HFF-Myc (cell line): ENCODE data around the gene FOXP1.

Source experiments
- DNase-seq: peaks from one replicate; pipeline ENCODE4 v3.0.0-alpha.2; 2011; ENCODE audit warnings: low read depth; ENCODE audit errors: extremely low read depth
- H3K4me3 ChIP-seq: replicated peaks from 2 replicates; pipeline ENCODE4 v1.5.1; 2011; ENCODE audit warnings: low read depth, mild to moderate bottlenecking, control low read depth, low read length
- TF ChIP-seq, protein P1 (sequence below): IDR thresholded peaks from 2 replicates; pipeline ENCODE4 v1.5.1; 2012; ENCODE audit warnings: mild to moderate bottlenecking, low read depth, low read length, control low read depth; ENCODE audit errors: missing control alignments

Gene FOXP1

DNA sequence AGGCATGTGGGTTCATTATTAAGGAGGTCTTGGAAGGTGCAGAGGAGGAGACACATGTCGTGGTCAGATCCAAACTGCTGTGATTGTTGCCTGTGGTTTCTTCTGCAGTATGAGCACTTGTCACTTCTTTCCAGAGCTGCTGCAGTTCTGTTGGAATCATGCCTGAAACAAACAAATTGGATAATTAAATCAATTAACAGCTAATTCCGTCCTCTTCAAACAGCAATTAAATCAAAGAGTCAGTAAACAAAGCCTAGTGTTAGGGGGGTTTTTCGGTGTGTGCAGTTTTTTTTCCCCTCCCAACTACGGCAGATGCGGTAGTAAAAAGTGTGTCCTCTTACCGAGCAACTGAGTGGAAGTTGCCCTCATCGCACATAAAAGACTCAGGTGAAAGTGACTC is 542.2 kb downstream of the FOXP1 start:
- TF ChIP-seq, protein P1, sequence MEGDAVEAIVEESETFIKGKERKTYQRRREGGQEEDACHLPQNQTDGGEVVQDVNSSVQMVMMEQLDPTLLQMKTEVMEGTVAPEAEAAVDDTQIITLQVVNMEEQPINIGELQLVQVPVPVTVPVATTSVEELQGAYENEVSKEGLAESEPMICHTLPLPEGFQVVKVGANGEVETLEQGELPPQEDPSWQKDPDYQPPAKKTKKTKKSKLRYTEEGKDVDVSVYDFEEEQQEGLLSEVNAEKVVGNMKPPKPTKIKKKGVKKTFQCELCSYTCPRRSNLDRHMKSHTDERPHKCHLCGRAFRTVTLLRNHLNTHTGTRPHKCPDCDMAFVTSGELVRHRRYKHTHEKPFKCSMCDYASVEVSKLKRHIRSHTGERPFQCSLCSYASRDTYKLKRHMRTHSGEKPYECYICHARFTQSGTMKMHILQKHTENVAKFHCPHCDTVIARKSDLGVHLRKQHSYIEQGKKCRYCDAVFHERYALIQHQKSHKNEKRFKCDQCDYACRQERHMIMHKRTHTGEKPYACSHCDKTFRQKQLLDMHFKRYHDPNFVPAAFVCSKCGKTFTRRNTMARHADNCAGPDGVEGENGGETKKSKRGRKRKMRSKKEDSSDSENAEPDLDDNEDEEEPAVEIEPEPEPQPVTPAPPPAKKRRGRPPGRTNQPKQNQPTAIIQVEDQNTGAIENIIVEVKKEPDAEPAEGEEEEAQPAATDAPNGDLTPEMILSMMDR, result no peak
- DNase-seq, result no peak

GRCh38 chr3:71039332-71039731 is 544.2 kb downstream of the FOXP1 start:
- TF ChIP-seq, protein P1, result no peak
- no peak overlapping the region for H3K4me3 ChIP-seq
- no peak for DNase-seq

More for the DNA sequence above, 542.2 kb downstream of the FOXP1 start:
- no peak overlapping the region for H3K4me3 ChIP-seq

DNA sequence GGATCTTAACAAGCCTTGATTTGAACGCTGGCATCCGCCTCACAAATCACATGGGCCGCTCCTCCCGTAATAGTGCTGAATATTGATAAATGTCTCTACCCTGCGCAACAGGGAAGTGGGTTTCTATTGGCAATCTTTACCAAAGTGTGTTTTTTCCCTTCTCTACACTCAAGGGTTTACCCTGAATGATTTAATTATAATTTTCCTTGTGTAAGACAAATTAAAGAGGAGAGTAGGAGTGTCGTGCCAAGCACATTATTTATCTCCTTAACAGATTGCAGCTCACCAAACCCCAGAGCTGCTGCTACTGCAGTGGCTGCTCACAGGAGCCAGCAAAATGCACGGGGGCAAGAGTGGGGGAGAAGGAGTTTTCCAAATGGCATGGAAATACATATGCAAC is 545.8 kb downstream of the FOXP1 start:
- DNase-seq, result no peak
- TF ChIP-seq, protein P1, result no peak
- no peak overlapping the region for H3K4me3 ChIP-seq

- no peak for DNase-seq
- TF ChIP-seq, protein P1, result no peak
- H3K4me3 ChIP-seq, result no peak overlapping the region
These were observed 547.6 kb downstream of the FOXP1 start for GRCh38 chr3:71035886-71036285.

DNA sequence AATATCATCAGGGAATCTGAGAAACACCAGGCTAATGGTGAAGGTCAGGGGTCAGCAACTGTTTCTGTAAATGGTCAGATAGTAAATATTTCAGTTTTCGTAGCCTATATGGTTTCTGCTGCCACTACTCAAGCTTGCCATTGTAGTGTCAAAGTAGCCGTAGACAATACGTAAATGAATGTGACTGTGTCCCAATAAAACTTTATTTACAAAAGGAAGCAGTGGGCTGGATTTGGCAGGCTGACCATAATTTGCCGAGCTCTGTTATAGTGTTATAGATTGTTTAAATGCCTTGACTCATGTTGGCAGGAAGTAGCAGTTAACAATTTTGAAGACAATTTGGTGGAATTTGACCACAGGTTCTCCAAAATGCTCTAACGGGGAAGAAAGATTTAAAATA is 548.2 kb downstream of the FOXP1 start:
- peak; percentile 65 for DNase-seq
- H3K4me3 ChIP-seq, result no peak overlapping the region
- TF ChIP-seq, protein P1, result no peak

GRCh38 chr3:71033681-71034220 is 549.8 kb downstream of the FOXP1 start:
- TF ChIP-seq, protein P1, result no peak
- no peak for DNase-seq
- no peak overlapping the region for H3K4me3 ChIP-seq

GRCh38 chr3:71031914-71032521 is 551.5 kb downstream of the FOXP1 start:
- no peak for DNase-seq
- TF ChIP-seq, protein P1, result no peak
- H3K4me3 ChIP-seq, result no peak overlapping the region
